ENCODE data around the gene PRTG.
"Not testable (repeated sequence)": the region's sequence is repeated elsewhere in the genome, so short reads cannot be mapped to it uniquely, and the experiment has no call there.

Gene PRTG

GRCh38 chr15:55741833-55742497 is 987 bp downstream of the PRTG start:
- no peak for DNase-seq

GRCh38 chr15:55740981-55741832 is 1.7 kb downstream of the PRTG start:
- no peak for DNase-seq

GRCh38 chr15:55740359-55740878 is 2.5 kb downstream of the PRTG start:
- no peak for DNase-seq

GRCh38 chr15:55739641-55740040 is 3.3 kb downstream of the PRTG start:
- DNase-seq, result no peak

GRCh38 chr15:55738715-55739114 is 4.2 kb downstream of the PRTG start:
- DNase-seq, result no peak

- DNase-seq, result no peak
Observed at GRCh38 chr15:55737373-55737772, 5.6 kb downstream of the PRTG start.

GRCh38 chr15:55736756-55737155 is 6.2 kb downstream of the PRTG start:
- DNase-seq, result no peak

GRCh38 chr15:55734641-55735040 is 8.3 kb downstream of the PRTG start:
- no peak for DNase-seq

- not testable (repeated sequence) for DNase-seq
Observed at GRCh38 chr15:55733461-55733860, 9.5 kb downstream of the PRTG start.

GRCh38 chr15:55721554-55722185 is 21.3 kb downstream of the PRTG start:
- DNase-seq, result no peak

- no peak for DNase-seq
Observed at GRCh38 chr15:55715355-55716076, 27.4 kb downstream of the PRTG start.

GRCh38 chr15:55714064-55714463 is 28.9 kb downstream of the PRTG start:
- no peak for DNase-seq

- no peak for DNase-seq
Observed at GRCh38 chr15:55712363-55712762, 30.6 kb downstream of the PRTG start.

- no peak for DNase-seq
Observed at GRCh38 chr15:55710286-55710685, 32.7 kb downstream of the PRTG start.

GRCh38 chr15:55709458-55709857 is 33.5 kb downstream of the PRTG start:
- no peak for DNase-seq

GRCh38 chr15:55708720-55709119 is 34.2 kb downstream of the PRTG start:
- DNase-seq, result no peak

- DNase-seq, result no peak
Observed at GRCh38 chr15:55707951-55708350, 35.0 kb downstream of the PRTG start.

- DNase-seq, result no peak
Observed at GRCh38 chr15:55707518-55707917, 35.4 kb downstream of the PRTG start.

- no peak for DNase-seq
Observed at GRCh38 chr15:55703873-55704301, 39.1 kb downstream of the PRTG start.

- DNase-seq, result no peak
Observed at GRCh38 chr15:55700876-55701275, 42.1 kb downstream of the PRTG start.

- no peak for DNase-seq
Observed at GRCh38 chr15:55698653-55699052, 44.3 kb downstream of the PRTG start.

- no peak for DNase-seq
Observed at GRCh38 chr15:55696221-55696620, 46.7 kb downstream of the PRTG start.

GRCh38 chr15:55695432-55695831 is 47.5 kb downstream of the PRTG start:
- no peak for DNase-seq

Measured in T1000 (cell line).